ENCODE data around the gene TPRN. TPM values are rescaled to one million over a fixed set of nuclear protein-coding genes. Genes with fewer than 3 reads are reported as not detected.

Gene TPRN
- total and polyA plus RNA-seq, 8 donors = 6.7 to 21.7 (median 11.1) TPM

GRCh38 chr9:137192448-137192780, 8.1 kb downstream of the TPRN start:
- no peak for TF ChIP-seq CTCF (IDR thresholded peaks at IDR 0.05)
- H3K27ac ChIP-seq = no peak overlapping the region
- no peak for DNase-seq
- intact Hi-C loops (cut with DNase I) = no loop called here
- H3K9me3 ChIP-seq = no peaks in the 10 kb centered on the region
- peaks cover 0 to 28% of the 10 kb centered on the region in 2 donors for H3K36me3 ChIP-seq
- no peak for ATAC-seq
- H3K4me3 ChIP-seq = no peak overlapping the region
- no peaks in the 10 kb centered on the region for H3K27me3 ChIP-seq
- H3K4me1 ChIP-seq = peaks cover 18 to 41% of the 10 kb centered on the region in 2 donors

- H3K36me3 ChIP-seq = peaks cover 0 to 33% of the 10 kb centered on the region in 2 donors
- TF ChIP-seq CTCF (IDR thresholded peaks at IDR 0.05) = no peak
- ATAC-seq = no peak
- no peak for DNase-seq
- H3K27me3 ChIP-seq = no peaks in the 10 kb centered on the region
- intact Hi-C loops (cut with DNase I) = no loop called here
- H3K27ac ChIP-seq = no peak overlapping the region
- H3K4me1 ChIP-seq = peaks cover 23 to 43% of the 10 kb centered on the region in 2 donors
- no peaks in the 10 kb centered on the region for H3K9me3 ChIP-seq
- H3K4me3 ChIP-seq = no peak overlapping the region
Observed at GRCh38 chr9:137191691-137192447, 8.7 kb downstream of the TPRN start.

GRCh38 chr9:137191245-137191644, 9.3 kb downstream of the TPRN start:
- peaks cover 26 to 44% of the 10 kb centered on the region in 2 donors for H3K4me1 ChIP-seq
- H3K27me3 ChIP-seq = no peaks in the 10 kb centered on the region
- DNase-seq (no peak), ATAC-seq (no peak)
- H3K27ac ChIP-seq = no peak overlapping the region
- no peak overlapping the region for H3K4me3 ChIP-seq
- no peaks in the 10 kb centered on the region for H3K9me3 ChIP-seq
- H3K36me3 ChIP-seq = peaks cover 0 to 34% of the 10 kb centered on the region in 2 donors
- intact Hi-C loops (cut with DNase I) = no loop called here
- TF ChIP-seq CTCF (IDR thresholded peaks at IDR 0.05) = no peak

GRCh38 chr9:137190315-137190856, 10.2 kb downstream of the TPRN start:
- Histone ChIP-seq H3K4me3 (peak overlapping the region in 1 of 2 donors; percentile 98), H3K4me1 (peaks cover 26 to 48% of the 10 kb centered on the region in 2 donors), H3K36me3 (peaks cover 0 to 43% of the 10 kb centered on the region in 2 donors), H3K9me3 (no peaks in the 10 kb centered on the region), H3K27me3 (no peaks in the 10 kb centered on the region), H3K27ac (peak overlapping the region in 1 of 2 donors; percentile 15)
- ATAC-seq (no peak), DNase-seq (no peak)
- no peak for TF ChIP-seq CTCF (IDR thresholded peaks at IDR 0.05)
- intact Hi-C loops (cut with DNase I) = no loop called here
